HG03159 (cell line): Measurements from ENCODE around the gene TMEM253.

ENCODE experiments used
- ATAC-seq: cut with Tn5 transposase; IDR thresholded peaks from one replicate; pipeline ENCODE4 v1.9.1; 2021; ENCODE audit warnings: mild to moderate bottlenecking, moderate library complexity; ENCODE audit not compliant: unreplicated experiment

The TMEM253 gene

DNA sequence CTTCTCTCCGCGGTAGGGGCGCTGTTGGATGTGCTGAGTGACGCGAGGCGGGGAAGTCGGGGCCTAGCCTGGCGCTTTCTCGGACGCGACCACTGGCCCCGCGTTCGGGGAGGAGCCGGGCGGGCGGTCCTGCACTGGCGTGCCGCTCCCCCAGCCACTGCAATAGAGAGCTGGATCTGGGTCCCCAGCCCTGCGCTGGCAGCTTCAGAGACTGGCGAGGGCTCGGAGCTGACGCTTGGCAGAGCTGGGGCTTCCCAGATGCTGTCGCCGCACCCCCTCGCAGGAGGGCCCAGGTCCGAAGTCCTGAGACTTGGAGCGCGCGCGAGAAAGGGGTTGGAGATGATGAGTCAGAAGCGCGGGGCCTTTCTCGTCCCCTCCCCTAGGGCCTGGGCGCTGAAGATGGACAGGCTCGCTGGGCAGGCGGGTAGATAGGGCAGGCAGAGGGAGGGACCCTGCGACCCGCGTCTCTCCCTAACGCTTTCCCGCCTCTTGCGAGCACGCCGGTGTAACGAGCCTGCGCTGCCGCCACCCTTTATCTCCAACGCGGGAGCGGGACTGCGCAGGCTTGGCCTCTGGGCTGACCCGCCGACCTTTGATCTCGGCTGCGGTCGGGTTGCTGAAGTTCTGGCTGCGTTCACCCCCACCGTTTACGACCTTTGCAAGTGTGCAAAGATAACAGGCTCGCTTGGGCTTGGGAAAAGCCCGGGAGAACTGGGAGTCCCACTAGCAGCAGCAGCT is 3.0 kb downstream of the TMEM253 start:
- peak; percentile 92 for ATAC-seq

DNA sequence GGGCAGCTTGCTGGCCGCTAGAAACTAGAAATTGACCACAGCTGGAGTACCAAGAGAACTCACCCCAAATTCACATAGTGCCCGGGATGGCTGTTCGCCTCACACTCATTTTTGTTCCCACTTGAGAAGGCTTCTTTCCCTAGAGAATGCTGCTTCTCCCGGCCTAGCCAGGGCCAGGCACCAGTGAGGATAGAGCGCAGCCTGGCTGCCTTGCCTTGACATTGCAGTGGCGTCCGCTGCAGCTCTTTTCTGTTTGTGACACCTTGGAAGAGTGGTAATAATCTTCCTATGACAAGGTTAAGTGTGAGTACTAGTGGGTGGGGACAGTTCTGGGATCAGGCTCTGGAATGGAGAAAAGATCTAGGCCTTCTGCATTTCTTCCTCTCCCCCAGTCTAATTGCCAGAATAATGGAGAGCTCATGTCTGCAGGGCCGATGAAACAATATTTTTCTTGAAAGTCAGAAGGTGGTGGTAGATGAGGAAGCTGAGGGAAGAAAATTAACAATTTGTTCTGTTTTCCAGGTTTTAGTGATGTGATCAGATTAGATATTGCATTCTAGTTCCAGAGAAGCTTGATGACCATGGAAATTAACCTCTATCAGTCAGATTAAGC is 3.7 kb downstream of the TMEM253 start:
- ATAC-seq: peak; percentile 33

DNA sequence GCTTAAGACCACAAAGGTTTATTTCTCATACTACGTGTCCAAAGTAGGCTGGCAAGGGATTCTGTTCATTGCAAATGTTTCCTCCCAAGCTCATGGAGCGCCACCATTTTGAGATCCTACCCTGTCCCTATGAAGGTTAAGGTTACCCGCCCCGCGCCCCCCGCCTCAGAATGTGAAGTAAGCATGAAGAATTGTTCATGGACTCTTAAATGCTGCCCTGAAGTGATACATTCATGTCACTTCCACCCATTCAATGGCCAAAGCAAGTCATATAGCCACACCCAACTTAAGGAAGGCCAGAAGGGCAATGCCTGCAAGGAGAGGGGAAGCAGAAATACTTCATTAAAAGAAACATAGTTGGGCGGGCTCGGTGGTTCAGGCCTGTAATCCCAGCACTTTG is 4.2 kb downstream of the TMEM253 start:
- no peak for ATAC-seq

DNA sequence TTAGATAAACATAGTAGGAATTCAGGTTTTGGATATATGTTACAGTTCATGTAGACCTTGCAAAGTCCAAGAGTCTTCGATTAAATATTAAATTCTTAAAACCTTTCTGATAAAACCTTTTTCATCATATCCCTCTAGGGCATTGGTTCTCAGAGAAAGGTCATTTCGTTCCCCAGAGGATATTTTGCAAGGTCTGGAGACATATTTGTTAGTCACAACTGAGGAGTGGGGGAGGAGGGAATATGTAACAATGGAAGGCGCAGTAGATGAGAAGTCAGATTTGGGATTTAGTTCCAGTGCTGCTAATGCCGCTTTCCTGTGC is 5.3 kb downstream of the TMEM253 start:
- ATAC-seq: no peak

DNA sequence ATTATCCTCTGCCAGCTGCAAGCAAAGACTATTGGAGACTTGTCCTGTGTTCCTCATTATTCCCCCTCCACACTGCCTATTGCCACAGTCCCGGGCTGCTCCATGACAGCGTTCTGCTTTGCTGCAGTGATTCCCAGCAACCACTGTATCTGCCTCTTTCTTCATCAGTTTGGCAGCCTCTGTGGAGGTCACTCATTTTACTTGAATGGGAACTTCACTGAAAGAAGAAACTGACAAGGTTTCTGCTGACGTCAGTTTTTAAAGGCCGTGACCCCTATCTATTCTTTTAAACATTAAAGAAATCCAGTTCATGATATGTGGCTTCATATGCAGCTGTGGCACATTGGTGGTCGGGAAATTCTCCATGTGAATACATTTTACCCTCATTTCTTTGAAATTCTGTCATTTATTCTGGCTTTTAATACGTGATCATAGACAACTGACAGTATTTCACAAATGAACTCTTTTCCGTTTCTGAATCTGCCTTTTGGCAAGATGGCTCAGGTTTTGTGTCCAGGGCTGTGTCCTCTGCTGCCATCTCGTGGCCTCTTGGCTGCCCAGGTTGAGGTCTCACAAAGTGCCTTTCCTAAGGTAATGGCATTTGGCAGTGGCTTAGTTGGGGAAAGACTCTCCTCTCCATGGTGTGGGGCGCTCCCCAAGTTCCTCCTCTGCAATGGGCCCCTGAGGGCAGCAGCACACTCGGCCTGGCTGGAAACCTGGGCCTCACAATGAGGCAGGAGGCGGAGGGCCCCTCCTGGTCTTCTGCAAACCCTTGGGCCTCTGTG is 5.8 kb downstream of the TMEM253 start:
- no peak for ATAC-seq

DNA sequence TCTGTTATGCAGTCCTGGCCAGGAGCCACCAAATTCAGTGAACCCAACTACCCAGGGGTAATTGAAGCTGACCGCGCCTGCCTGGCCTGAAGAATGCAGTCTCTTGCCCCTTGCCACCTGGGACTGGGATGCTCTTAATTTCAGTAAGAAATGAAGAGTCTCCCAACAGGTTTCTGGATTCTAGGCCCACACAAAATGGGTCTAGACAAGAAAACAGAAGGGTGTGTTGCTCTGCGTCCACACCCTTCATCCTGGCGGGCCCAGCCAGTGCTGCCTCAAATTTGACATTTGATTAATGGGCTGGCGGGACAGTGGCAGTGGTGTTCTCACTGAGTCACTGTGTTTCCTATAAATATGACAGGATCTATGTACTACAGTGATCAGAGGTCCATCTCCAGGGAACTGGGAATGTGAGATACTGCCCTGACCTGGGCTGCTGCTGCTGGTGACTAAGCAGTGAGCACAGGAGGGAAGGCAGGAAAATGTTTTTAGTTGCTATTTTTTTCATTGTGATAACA is 6.5 kb downstream of the TMEM253 start:
- ATAC-seq: no peak

DNA sequence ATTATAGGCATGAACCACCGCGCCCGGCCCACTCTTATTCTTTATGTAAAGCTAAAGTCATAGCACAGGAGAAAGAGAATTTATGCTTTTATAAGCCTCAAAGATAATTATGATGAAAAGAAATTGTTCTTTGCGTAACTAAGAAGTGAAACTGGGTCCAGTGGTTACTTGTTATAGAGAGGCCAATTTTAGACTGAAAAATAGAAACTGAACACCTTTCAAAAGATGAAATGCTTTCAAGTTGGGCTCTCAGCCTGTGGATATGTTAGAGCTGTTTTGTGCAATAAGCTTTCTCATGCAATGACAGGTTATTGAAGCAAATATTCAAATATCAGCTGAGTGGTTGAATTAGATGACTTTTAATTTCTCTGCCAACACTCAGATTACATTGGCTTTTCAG is 7.9 kb downstream of the TMEM253 start:
- ATAC-seq: no peak

DNA sequence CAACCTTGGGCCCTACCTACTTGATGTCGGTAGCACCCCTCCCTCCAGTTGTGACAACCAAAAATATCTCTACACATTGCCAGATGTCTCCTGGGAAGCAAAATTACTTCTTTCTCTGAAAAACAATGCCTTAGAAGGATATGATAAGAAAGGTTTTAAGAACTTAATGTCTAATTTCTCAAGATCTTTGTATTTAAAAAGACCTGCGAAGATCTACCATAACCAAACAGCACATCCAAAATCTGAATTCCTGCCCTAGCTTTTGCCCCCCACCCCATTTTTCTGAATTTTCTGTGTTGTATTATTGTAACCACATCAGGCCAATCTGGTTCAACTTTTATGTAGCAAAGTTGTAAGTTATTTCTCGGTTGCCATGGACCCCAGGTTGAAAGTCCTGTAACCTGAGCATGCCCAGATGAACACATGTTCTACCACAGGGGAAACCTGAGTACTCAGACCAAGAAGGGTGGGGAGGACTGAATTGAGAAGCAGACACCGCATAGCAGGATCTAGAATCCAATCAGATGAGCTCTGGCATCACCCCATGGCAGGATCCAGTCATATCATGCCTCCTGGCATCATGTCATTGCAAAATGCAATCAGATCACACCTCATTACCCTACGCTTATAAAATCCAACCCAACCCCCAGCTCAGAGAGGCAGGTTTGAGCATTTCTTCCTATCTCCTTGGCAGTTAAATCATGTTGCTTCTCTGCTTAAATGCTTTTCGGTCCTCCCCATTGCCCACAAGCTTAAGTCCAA is 8.7 kb downstream of the TMEM253 start:
- ATAC-seq: peak; percentile 67

DNA sequence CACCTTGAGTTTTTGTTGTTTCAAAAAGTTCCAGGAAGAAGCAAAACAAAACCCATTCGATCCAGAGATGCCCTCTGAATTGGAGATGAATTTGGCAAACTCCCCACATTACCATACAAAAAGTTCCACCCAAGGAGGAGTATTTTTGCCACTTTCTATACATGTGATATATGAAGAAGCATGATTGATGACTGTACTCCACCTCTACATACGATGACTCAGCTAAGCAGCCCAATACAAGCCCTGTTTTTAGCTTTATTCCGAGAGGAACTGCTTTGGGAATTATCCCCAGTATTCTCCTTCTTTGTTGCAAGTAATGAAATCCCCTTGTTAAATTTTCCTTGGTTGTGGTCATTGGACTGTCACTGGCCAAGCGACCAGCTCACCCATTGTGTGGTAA is 11.4 kb downstream of the TMEM253 start:
- no peak for ATAC-seq

DNA sequence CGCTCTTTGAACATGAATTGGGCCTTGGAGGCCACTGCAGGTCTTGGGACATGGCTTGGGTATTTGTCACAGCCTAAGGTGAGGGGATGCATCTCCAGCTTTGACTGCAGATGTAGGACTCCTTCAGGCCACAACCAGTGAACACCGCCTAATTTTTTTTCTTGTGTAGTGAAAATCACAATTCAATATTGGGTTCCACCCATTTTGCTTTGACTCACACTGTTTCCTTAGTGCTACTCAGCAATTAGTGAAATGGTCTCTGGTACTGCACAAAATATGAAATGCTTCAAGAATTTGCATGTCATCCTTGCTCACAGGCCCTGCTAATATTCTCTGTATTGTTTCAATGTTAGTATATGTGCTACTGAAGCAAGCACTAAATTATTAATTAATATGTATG is 12.5 kb downstream of the TMEM253 start:
- ATAC-seq: no peak

DNA sequence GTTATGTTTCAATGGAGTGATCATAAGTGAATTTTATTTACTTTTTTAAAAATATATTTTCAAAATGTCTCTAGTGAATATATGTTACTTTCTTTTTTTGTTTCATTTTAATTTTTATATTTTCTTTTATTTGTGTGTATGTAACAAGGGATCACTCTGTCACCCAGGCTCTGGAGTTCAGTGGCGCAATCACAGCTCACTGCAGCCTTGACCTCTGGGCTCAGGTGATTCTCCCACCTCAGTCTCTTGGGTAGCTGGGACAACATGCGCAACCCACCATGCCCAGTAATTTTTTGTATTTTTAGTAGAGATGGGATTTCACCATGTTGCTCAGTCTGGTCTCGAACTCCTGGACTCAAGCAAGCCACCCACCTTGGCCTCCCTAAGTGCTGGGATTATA is 18.1 kb downstream of the TMEM253 start:
- ATAC-seq: no peak

DNA sequence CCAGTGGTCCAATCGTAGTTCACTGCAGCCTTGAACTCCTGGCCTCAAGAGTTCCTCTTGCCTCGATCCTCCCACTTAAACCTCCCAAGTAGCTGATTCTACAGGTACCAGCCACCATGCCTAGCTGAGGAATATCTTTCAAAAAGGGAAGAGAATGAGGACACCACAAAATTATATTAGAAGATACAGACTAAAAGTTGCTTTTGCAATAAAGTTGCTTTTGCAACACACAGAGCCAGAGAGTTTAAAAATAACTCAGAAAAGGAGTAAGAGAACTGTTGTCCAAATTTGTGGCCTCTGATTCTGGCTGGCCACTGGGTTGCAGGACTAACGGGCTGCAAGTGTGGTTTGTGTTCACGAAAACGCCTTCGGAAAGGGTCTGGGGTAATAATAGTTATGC is 19.8 kb downstream of the TMEM253 start:
- no peak for ATAC-seq

DNA sequence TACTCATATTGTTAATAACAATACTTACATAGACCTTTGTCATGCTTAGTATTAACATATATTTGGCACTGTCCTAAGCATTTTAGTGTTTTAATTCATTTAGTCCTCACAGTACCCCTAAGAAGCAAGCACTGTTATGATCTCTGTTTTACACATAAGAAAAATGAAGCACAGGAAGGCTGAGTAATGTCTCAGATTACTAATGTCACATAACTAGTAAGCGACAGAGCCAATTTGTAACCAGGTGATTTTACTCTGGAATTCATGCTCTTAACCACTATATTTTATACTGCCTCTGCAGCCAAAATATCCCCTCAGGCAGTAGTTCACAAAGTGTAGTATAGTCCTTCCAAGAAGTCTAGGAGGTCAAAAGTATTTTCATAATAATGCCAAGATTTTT is 20.3 kb downstream of the TMEM253 start:
- no peak for ATAC-seq

DNA sequence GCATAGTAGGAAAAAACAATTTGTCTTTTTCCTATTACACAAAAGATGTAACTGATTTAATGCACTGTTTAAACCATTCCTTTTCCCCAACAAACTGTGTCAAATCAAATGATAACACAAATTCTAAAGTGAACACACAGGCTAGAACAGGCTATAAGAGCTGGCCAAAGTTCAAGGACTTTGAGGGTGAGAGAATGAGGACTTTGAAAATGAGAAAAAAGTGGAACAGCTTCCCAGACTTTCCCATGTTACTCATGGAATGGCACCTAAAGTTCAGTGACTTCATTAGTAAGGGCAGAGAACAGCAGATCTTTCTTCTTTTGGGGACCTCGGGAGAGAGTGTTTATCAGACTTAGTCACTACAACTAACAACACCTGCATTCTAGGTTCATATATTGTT is 22.6 kb downstream of the TMEM253 start:
- no peak for ATAC-seq

DNA sequence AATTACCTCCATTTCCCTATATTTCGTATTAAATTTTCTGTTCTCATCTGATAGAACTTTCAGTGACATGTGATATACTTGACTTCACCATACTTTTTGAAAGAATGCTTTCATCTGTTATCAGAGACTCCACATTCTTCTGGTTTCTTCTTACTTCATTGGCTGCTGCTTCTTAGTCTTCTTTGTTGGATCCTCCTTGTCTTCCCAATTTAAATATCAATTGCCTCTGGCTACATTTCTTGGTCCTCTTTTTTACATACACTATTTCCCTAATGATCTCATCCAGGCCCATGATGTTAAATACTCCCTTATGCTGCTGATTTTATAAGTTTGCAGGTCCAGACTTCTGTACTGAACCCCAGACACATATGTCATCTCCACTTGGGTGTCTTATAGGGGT is 33.0 kb downstream of the TMEM253 start:
- ATAC-seq: no peak

DNA sequence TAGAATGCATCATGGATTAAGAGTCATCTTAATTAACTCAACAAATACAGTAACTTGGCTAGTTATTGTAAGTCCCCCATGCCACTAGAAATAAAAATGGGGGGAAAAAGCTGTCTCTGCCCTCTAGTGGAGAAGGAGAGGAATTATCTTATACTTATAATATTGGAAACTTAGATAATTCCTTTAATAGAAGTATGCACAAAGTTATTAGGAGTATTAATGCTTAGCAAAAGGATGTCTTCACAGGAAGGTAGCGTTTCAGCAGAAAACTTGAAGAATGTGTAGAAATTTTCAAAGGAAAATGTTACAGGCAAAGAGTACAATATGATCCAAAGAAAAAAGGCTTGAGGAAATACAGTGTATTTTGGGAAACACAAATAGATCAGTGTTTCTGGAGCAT is 35.2 kb downstream of the TMEM253 start:
- ATAC-seq: no peak

DNA sequence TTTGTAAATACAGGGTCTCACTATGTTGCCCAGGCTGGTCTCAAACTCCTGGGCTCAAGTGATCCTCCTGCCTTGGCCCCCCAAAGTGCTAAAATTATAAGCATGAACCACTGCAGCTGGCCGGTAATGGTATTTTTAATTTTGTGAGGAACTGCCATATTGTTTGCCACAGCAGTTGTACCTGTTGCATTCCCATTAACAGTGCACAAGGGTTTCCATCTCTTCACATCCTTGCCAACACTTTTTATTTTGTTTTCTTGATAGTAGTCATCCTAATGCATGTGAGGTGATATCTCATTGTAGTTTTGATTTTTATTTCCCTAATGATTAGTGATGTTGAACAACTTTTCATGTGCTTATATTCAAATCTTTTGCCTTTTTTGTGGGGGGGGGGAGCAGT is 41.5 kb downstream of the TMEM253 start:
- no peak for ATAC-seq

DNA sequence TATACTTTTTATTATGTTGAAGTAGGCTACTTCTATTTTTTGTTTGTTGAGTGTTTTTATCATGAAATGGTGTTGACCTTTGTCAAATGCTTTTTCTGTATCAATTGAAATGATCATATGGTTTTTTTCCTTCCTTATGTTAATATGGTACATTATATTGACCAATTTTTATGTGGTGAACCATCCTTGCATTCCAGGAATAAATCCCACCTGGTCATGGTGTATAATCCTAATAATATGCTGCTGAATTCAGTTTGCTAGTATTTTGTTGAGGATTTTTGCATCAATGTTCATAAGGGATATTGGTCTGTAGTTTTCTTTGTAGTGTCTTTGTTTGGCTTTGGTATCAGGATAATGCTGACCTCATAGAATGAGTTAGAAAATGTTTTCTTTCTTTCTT is 44.6 kb downstream of the TMEM253 start:
- ATAC-seq: no peak

DNA sequence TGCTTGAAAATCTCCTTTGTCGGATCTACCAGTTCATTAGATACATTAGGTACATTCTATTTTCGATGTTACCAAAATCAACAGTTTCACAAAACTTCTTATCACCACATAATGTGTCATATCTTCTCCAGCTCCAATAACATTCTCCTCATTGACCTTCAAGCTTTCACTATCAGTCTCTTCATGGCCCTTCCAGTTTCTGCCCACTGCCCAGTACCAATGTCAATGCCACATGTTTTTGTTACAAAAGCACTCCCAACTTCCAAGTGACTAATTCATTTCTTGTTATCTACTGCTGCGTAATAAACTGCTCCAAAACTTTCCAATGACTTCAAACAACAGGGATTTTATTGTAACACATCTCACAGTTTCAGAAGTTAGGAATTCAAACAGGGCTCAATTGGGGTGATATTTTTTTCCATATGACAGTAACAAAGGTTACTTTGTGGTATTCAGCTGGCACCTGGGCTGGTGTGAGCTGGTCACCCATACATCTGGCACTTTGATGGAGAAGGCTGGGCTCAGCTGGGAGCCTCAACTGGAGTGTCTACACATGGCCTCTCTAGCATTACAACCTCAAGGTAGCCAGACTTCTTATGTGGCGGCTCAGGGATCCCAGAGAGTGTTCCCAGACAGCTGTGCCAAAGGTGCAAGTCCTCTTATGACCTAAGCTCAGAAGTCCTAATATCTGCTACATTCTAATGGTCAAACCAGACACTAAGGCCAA is 48.9 kb downstream of the TMEM253 start:
- ATAC-seq: no peak
